HepG2 (cell line): ENCODE results near the gene CPE. TPM values are rescaled to one million over a fixed set of nuclear protein-coding genes. Genes with fewer than 3 reads are reported as not detected.
"Not testable (repeated sequence)": the region's sequence is repeated elsewhere in the genome, so short reads cannot be mapped to it uniquely, and the experiment has no call there.

Experiments used
- ATAC-seq: fragments of 200-7000 bp; cut with Tn5 transposase; 3 replicates; pipeline ENCODE4 v1.9.1; 2020; ENCODE audit warnings: mild to moderate bottlenecking, moderate library complexity
- BruUV-seq: library from RNA; stranded (reverse); fragments of 400-500 nt; replicated peaks from 2 replicates; lab custom pipeline; 2021; lab: Mats Ljungman, UMichigan
- CTCF ChIA-PET: fragments of 300-600 bp; formaldehyde crosslinking; extraction: SDS; loops from one replicate; lab custom pipeline; 2021; ENCODE audit warnings: low total read pairs, inconsistent platforms, low intra/inter-chr PET ratio; lab: Yijun Ruan, JAX
- POLR2A ChIA-PET: fragments of 350-600 bp; sonication (Branson Sonifier 250); formaldehyde crosslinking; loops from one replicate; lab custom pipeline; 2020; ENCODE audit warnings: antibody characterized with exemption, inconsistent platforms; lab: Yijun Ruan, JAX
- DNase-seq: peaks from one replicate; pipeline ENCODE4 v3.0.0-alpha.2; 2015; ENCODE audit warnings: low spot score
- FAIRE-seq: peaks from 3 replicates; lab custom pipeline; 2011; peaks lifted over from hg19 to GRCh38; lab: Jason Lieb, UNC
- H2AFZ ChIP-seq: one replicate; pipeline ENCODE4 v1.6.1; 2011; ENCODE audit warnings: low read length, inconsistent platforms
- H3K27ac ChIP-seq: fragments of 300-600 bp; 3 replicates; pipeline ENCODE4 v1.8.0; 2011; ENCODE audit warnings: mixed run types, mild to moderate bottlenecking, mixed read lengths, low read length, inconsistent platforms; ENCODE audit not compliant: insufficient read depth; ENCODE audit errors: extremely low read length
- H3K27me3 ChIP-seq, 2 experiments: fragments of 200-600 bp in 1 of 2; 2 replicates in 1 of 2; 3 replicates in 1 of 2; pipeline versions ENCODE4 v1.6.0 to v1.8.0; 2011; ENCODE audit warnings: low read length in 2 of 2, mild to moderate bottlenecking in 2 of 2, moderate library complexity in 2 of 2, inconsistent platforms in 1 of 2; ENCODE audit not compliant: insufficient read depth in 2 of 2, control insufficient read depth in 1 of 2
- H3K36me3 ChIP-seq, 2 experiments: fragments of 200-600 bp in 1 of 2; replicated peaks in 1 of 2; 2 replicates in 1 of 2; 3 replicates in 1 of 2; pipeline versions ENCODE4 v1.5.1 to v1.8.0; 2011; ENCODE audit warnings: low read length in 2 of 2, inconsistent platforms in 1 of 2; ENCODE audit not compliant: insufficient read depth in 2 of 2, control insufficient read depth in 1 of 2
- H3K4me1 ChIP-seq: 2 replicates; pipeline ENCODE4 v1.5.1; 2012; ENCODE audit warnings: low read length, inconsistent platforms; ENCODE audit not compliant: insufficient read depth
- H3K4me2 ChIP-seq: 2 replicates; pipeline ENCODE4 v1.6.0; 2011; ENCODE audit warnings: low read depth, low read length, inconsistent platforms
- H3K4me3 ChIP-seq, 3 experiments: fragments of 200-600 bp in 1 of 3; sonication (generic), shearing (Covaris generic) in 1 of 3; replicated peaks in 1 of 3; 2 replicates each; pipeline ENCODE4 v1.5.1; 2011 to 2016; ENCODE audit warnings: low read length in 3 of 3, inconsistent platforms in 2 of 3, low read depth in 2 of 3, mild to moderate bottlenecking in 2 of 3, control low read depth in 1 of 3, mixed read lengths in 1 of 3; ENCODE audit not compliant: insufficient read depth in 1 of 3
- H3K79me2 ChIP-seq: one replicate; pipeline ENCODE4 v1.6.1; 2011; ENCODE audit warnings: low read length, inconsistent platforms; ENCODE audit not compliant: insufficient read depth
- H3K9ac ChIP-seq: 2 replicates; pipeline ENCODE4 v1.6.0; 2011; ENCODE audit warnings: mild to moderate bottlenecking, low read depth, low read length, inconsistent platforms; ENCODE audit not compliant: insufficient read depth
- H3K9me3 ChIP-seq: 2 replicates; pipeline ENCODE4 v1.5.1; 2012; ENCODE audit warnings: mild to moderate bottlenecking, low read length
- H4K20me1 ChIP-seq: 2 replicates; pipeline ENCODE4 v1.6.0; 2011; ENCODE audit warnings: inconsistent platforms, mild to moderate bottlenecking, low read length, moderate library complexity; ENCODE audit not compliant: insufficient read depth
- GFI1 ChIP-seq: sonication (generic); formaldehyde crosslinking; IDR thresholded peaks from 2 replicates; pipeline ENCODE4 v1.5.0; 2020; ENCODE audit warnings: missing genetic modification reagents, mild to moderate bottlenecking, borderline replicate concordance
- MEF2D ChIP-seq: sonication (generic); formaldehyde crosslinking; IDR thresholded peaks from 2 replicates; pipeline ENCODE4 v1.5.1; 2020; ENCODE audit warnings: mild to moderate bottlenecking, missing genetic modification reagents
- RBFOX2 ChIP-seq: fragments of 200-400 bp; formaldehyde crosslinking; IDR thresholded peaks from 2 replicates; pipeline ENCODE4 v1.6.1; 2017; ENCODE audit warnings: low read depth, mild to moderate bottlenecking, low read length
- RBM22 ChIP-seq: fragments of 200-400 bp; formaldehyde crosslinking; optimal IDR thresholded peaks from 2 replicates; pipeline ENCODE3; 2017; ENCODE audit warnings: mild to moderate bottlenecking, low read length, moderate library complexity
- U2AF1 ChIP-seq: fragments of 200-400 bp; formaldehyde crosslinking; optimal IDR thresholded peaks from 2 replicates; pipeline ENCODE3; 2017; ENCODE audit warnings: mild to moderate bottlenecking, low read depth, low read length
- ZNF766 ChIP-seq: sonication (generic); formaldehyde crosslinking; IDR thresholded peaks from 2 replicates; pipeline ENCODE4 v1.5.0; 2020; ENCODE audit warnings: missing genetic modification reagents, borderline replicate concordance
- WGBS: methylation state at CpG from one replicate; pipeline ENCODE4 v1.1.6; 2017; ENCODE audit warnings: low lambda C conversion rate; 5-methylcytosine and 5-hydroxymethylcytosine counted together
- in situ Hi-C: cut with HindIII; loops from 2 replicates; pipeline ENCODE4 v1.10.0; 2017; ENCODE audit warnings: low pct_unique_long_range_greater_than_20kb; ENCODE audit not compliant: extremely low pct_ligation_motif_present
- intact Hi-C: fragments of 100-400 bp; cut with micrococcal nuclease; formaldehyde crosslinking; loops from one replicate; pipeline ENCODE4 v1.10.0; 2022; ENCODE audit not compliant: unreplicated experiment
- polyA plus RNA-seq, 8 experiments: library from polyadenylated mRNA; depleted of rRNA in 3 of 8; stranded (reverse) in 7 of 8; unstranded in 1 of 8; fragments of >200 nt; fragmentation: Illumina TruSeq in 4 of 8; extraction: Trizol in 4 of 8; gene quantifications; 2 replicates each; pipeline versions ENCODE4 v1.2.1 to v1.2.3, GENCODE V29; 2011 to 2016; ENCODE audit warnings: low read depth in 4 of 8, missing spikeins in 1 of 8, mixed read lengths in 1 of 8; ENCODE audit not compliant: insufficient read depth in 1 of 8
- total RNA-seq, 5 experiments: library from RNA; depleted of rRNA; stranded (reverse); fragments of >200 nt; fragmentation: Illumina TruSeq; extraction: Trizol; gene quantifications; 2 replicates each; pipeline ENCODE4 v1.2.3, GENCODE V29; 2016; ENCODE audit warnings: low read depth in 1 of 5
- TF ChIP-seq, protein P1 (sequence below), 2 experiments: sonication (generic) in 1 of 2; formaldehyde crosslinking in 1 of 2; IDR thresholded peaks; 2 replicates each; pipeline versions ENCODE4 v1.4.0 to v1.6.1; 2018 to 2020; ENCODE audit warnings: missing genetic modification reagents in 2 of 2, borderline replicate concordance in 1 of 2, low read depth in 1 of 2, mild to moderate bottlenecking in 1 of 2, missing biosample characterization in 1 of 2
- TF ChIP-seq, protein P2 (sequence below): sonication (generic); formaldehyde crosslinking; IDR thresholded peaks from 2 replicates; pipeline ENCODE4 v1.5.1; 2020; ENCODE audit warnings: missing genetic modification reagents, mild to moderate bottlenecking, borderline replicate concordance

The CPE gene
- total and polyA plus RNA-seq, 2 of the 13 experiments (the other 11 are each of a cell fraction or from before 2014, with no cell fraction given), result 268 to 852 TPM

DNA sequence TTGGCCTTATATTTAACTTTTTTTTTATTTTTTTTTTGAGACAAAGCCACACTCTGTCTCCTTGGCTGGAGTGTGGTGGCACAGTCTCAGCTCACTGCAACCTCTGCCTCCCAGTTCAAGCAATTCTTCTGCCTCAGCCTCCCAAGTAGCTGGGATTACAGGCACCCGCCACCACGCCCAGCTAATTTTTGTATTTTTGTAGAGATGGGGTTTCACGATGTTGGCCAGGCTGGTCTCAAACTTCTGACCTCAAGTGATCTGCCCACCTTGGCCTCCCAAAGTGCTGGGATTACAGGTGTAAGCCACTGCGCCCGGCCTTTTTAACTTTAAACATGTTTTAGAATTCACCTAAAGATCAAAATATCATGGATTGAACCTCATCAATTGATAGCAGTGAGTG lies 36.5 kb upstream of the CPE start:
- H3K27me3 ChIP-seq, H2AFZ ChIP-seq, H3K4me3 ChIP-seq, H3K4me2 ChIP-seq, FAIRE-seq, H3K27ac ChIP-seq, H3K9me3 ChIP-seq, H3K9ac ChIP-seq, BruUV-seq, ATAC-seq, DNase-seq, intact Hi-C loops: not testable (repeated sequence)
- Histone ChIP-seq H3K4me1 (peaks cover 16% of the 10 kb centered on the region), H4K20me1 (peaks cover 56% of the 10 kb centered on the region), H3K36me3 (peaks cover 6 to 31% of the 10 kb centered on the region in 2 experiments), H3K79me2 (peaks cover 19% of the 10 kb centered on the region)
- peak; percentile 60 for TF ChIP-seq RBM22
- ChIA-PET POLR2A (interaction anchor here (0.7 to 0.9 kb wide), 4 partner anchors 15 to 216 kb away, joined by 3 to 4 read pairs (median 3); partner anchors contain the start of gene MSMO1), CTCF (interaction anchor here (2.0 kb wide), 1 partner anchor 211 kb away, joined by 24 read pairs; no protein-coding TSS in a partner anchor)
- WGBS, result 100% methylated on average over 5 of the region's 5 CpGs
- in situ Hi-C loops, result loop anchor here (5.0 kb wide), 1 partner anchor 210 kb away; no protein-coding TSS in a partner anchor

DNA sequence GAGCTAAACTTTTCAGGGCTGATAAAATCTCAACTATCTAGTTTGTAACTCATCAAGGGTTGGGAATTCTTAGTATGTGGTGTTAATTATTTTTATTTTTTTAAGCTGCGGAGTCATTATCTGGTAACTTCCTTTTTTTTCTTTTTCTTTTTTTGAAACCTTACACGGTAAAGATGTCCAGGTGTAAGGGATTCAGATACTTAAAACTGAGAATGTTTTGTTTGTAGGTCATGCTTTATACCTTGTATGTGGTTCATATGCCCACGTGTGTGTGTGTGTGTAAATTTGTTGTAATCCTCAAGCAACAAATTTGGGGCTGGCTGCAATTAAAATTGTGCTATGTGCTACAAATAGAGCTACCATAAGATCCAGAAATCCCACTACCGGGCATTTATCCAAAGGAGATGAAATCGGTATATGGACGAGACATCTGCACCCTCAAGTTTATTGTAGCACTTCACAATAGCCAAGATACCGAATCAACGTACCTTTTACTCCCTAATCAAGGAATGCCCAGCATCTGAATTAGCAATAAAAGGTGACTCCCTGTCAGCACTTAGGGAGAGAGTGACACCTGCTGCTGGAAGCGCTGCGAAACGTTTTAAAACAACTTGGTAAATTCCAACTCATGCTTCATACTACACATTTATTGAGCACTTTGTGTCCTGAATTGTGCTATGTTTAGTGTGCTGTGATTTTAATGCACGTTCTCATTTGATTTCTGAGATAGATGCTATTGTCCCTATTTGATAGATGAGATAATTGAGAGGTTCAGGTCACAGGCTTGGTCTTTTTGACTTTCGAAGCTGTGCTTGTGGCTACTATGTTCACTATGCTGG lies 35.2 kb upstream of the CPE start:
- ChIA-PET CTCF (interaction anchor here (0.9 to 2.0 kb wide), 2 partner anchors 212 to 231 kb away, joined by 3 to 24 read pairs; partner anchors contain the start of gene TMEM192), POLR2A (interaction anchor here (1.0 to 1.3 kb wide), 2 partner anchors 16 to 231 kb away, joined by 3 to 5 read pairs; partner anchors contain the start of genes MSMO1 and TMEM192)
- H3K4me1 ChIP-seq, result peaks cover 8% of the 10 kb centered on the region; the same call in 1 of the 2 replicates
- H3K79me2 ChIP-seq, result peaks cover 9% of the 10 kb centered on the region
- no peaks in the 10 kb centered on the region for H3K27me3 ChIP-seq
- ATAC-seq (peak; percentile 23), FAIRE-seq (no peak), DNase-seq (peak; percentile 24)
- BruUV-seq, result no TSS peak
- H4K20me1 ChIP-seq, result peaks cover 46% of the 10 kb centered on the region
- intact Hi-C loops, result loop anchor here (1.0 kb wide), 1 partner anchor 212 kb away; no protein-coding TSS in a partner anchor
- no peak overlapping the region for H2AFZ ChIP-seq
- WGBS, result 81% methylated on average over 13 of the region's 13 CpGs
- no peak overlapping the region for H3K4me3 ChIP-seq
- no peak overlapping the region for H3K27ac ChIP-seq
- no peak overlapping the region for H3K4me2 ChIP-seq
- in situ Hi-C loops, result loop anchor here (5.0 kb wide), 1 partner anchor 211 kb away; no protein-coding TSS in a partner anchor
- H3K36me3 ChIP-seq, result peaks cover 6 to 22% of the 10 kb centered on the region in 2 experiments; a peak in 4 of 5 replicates
- H3K9ac ChIP-seq, result no peak overlapping the region
- H3K9me3 ChIP-seq, result no peaks in the 10 kb centered on the region
- TF ChIP-seq RBFOX2, result peak; percentile 45; the same call in 1 of the 2 replicates
- TF ChIP-seq MEF2D (CRISPR knock-in tag), result peak; percentile 67; the same call in 1 of the 2 replicates
- TF ChIP-seq U2AF1, result no peak
- TF ChIP-seq, protein P1, sequence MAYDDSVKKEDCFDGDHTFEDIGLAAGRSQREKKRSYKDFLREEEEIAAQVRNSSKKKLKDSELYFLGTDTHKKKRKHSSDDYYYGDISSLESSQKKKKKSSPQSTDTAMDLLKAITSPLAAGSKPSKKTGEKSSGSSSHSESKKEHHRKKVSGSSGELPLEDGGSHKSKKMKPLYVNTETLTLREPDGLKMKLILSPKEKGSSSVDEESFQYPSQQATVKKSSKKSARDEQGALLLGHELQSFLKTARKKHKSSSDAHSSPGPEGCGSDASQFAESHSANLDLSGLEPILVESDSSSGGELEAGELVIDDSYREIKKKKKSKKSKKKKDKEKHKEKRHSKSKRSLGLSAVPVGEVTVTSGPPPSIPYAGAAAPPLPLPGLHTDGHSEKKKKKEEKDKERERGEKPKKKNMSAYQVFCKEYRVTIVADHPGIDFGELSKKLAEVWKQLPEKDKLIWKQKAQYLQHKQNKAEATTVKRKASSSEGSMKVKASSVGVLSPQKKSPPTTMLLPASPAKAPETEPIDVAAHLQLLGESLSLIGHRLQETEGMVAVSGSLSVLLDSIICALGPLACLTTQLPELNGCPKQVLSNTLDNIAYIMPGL (CRISPR knock-in tag; IDR thresholded peaks at IDR 0.05; ENCODE audit: borderline replicate concordance in 1 of 2, low read depth in 1 of 2), result peak in 1 of 2 experiments; percentile 24; a peak in 1 of 4 replicates
- peak; percentile 100 for TF ChIP-seq RBM22
- TF ChIP-seq GFI1 (CRISPR knock-in tag), result 0 out of 2 replicates have a peak, but pooled peaks have one; percentile 30
- TF ChIP-seq, protein P2, sequence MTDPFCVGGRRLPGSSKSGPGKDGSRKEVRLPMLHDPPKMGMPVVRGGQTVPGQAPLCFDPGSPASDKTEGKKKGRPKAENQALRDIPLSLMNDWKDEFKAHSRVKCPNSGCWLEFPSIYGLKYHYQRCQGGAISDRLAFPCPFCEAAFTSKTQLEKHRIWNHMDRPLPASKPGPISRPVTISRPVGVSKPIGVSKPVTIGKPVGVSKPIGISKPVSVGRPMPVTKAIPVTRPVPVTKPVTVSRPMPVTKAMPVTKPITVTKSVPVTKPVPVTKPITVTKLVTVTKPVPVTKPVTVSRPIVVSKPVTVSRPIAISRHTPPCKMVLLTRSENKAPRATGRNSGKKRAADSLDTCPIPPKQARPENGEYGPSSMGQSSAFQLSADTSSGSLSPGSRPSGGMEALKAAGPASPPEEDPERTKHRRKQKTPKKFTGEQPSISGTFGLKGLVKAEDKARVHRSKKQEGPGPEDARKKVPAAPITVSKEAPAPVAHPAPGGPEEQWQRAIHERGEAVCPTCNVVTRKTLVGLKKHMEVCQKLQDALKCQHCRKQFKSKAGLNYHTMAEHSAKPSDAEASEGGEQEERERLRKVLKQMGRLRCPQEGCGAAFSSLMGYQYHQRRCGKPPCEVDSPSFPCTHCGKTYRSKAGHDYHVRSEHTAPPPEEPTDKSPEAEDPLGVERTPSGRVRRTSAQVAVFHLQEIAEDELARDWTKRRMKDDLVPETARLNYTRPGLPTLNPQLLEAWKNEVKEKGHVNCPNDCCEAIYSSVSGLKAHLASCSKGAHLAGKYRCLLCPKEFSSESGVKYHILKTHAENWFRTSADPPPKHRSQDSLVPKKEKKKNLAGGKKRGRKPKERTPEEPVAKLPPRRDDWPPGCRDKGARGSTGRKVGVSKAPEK, result peak; percentile 20; the same call in 1 of the 2 replicates
- TF ChIP-seq ZNF766, result peak; percentile 63; the same call in 1 of the 2 replicates
